NCI-H1694 treated with DMSO at 0.1 percent for 48 hours (cell line): ENCODE results near the gene NT5C2.

ENCODE experiments used
- DNase-seq: peaks from one replicate; lab custom pipeline; 2025; lab: John Stamatoyannopoulos, UW

Gene NT5C2

DNA sequence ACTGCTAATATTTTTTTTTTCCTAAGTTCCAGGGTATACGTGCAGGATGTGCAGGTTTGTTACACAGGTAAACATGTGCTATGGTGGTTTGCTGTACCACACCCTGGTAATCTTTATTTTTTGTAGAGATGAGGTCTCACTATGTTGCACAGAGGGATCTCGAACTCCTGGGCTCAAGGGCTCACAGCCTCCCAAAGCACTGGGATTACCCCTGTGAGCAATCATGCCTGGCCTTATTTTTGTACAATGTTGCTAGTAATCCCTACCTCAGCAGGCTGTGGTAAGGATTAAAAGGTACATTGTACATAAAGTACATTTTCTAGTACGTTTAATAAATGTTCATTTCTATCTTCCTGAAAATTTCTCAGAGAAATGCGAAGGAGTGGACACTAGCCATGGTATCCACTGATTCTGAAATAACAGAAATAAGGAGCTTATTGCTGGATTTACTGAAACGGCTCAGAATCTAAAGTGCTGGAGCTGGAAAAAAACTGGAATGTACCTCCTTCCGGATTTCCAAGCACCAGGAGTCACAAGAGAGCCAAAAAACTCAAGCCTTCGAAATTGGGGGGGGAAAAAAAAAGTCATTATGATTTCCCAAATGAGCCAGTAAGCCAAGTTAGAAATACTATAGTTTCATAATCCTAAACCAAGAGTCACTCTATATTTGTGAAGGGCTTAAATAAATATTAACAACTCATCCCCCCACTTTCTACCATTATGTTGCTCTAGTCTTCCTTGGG is 69.6 kb downstream of the NT5C2 start:
- DNase-seq = no peak

DNA sequence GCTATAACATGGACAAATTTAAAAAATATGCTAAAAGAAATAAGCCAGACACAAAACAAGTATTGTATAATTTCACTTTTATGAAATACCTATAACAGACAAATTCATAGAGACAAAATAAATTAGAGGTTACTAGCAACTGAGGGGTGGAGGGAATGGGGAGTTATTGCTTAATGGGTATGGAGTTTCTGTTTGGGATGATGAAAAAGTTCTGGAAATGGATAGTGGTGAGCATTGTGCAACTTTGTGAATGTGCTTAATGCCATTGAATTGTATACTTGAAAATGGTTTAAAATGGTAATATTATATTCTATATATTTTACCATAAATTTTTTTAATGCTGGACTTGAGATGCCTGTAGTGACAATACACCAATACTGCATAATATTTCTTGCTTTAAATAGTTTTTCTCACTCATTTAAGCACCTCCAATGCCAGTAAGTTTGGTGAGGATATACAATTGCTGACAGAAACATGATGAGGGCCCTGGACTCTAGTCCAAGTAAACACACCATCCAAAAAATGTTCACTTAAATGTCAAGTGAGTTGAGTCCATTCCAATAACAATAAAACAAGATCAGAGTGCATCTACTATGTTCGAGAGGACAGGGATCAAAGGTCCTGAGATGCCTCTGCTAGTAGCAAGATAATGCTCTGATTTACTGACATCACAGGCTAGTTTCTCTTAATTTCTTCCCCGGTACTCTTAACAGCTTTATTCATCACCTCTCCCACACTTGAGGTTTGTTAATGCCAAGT is 71.9 kb downstream of the NT5C2 start:
- no peak for DNase-seq

DNA sequence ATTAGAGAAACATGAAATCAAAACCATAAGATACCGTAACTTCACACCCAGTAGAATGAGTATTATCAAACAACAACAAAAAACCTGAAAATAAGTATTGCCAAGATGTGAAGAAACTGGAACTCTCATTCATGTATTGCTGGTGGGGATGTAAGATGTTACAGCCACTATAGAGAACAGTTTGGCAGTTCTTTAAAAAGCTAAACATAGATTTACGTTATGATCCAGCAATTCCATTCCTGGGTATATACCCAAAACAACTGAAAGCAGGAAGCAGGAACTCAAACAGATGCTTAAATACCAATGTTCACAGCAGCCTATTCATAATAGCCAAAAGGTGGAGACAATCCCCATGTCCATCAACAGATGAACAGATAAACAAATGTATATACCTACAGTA is 72.5 kb downstream of the NT5C2 start:
- no peak for DNase-seq

DNA sequence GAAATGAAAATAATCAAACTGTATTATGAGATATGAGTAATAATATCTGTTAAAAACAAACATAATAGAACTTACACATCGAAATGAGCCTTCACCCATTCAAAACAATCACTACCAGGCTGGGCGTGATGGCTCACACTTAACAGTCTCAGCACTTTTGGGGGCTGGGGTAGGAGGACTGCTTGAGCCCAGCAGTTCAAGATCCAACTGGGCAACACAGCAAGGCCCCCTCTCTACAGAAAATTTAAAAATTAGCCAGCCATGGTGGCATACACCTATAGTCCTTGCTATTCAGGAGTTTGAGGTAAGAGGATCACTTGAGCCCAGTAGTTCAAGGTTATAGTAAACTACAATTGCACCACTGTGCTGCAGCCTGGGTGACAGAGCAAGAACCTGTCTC is 75.8 kb downstream of the NT5C2 start:
- no peak for DNase-seq

DNA sequence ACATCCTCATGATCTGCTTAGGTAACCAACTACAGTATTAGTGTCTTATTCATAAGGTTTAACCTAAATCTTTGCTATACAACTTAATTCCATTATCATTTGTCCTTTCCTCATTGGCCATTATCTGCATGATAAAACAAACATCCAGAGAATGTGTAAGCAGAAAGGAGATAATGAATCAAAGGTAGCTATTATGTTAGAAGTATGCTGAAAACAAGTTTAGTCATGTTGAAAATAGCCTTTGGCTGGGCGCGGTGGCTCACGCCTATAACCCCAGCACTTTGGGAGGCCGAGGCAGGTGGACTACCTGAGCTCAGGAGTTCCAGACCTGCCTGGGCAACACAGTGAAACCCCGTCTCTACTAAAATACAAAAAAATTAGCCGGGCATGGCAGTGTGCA is 78.2 kb downstream of the NT5C2 start:
- no peak for DNase-seq

DNA sequence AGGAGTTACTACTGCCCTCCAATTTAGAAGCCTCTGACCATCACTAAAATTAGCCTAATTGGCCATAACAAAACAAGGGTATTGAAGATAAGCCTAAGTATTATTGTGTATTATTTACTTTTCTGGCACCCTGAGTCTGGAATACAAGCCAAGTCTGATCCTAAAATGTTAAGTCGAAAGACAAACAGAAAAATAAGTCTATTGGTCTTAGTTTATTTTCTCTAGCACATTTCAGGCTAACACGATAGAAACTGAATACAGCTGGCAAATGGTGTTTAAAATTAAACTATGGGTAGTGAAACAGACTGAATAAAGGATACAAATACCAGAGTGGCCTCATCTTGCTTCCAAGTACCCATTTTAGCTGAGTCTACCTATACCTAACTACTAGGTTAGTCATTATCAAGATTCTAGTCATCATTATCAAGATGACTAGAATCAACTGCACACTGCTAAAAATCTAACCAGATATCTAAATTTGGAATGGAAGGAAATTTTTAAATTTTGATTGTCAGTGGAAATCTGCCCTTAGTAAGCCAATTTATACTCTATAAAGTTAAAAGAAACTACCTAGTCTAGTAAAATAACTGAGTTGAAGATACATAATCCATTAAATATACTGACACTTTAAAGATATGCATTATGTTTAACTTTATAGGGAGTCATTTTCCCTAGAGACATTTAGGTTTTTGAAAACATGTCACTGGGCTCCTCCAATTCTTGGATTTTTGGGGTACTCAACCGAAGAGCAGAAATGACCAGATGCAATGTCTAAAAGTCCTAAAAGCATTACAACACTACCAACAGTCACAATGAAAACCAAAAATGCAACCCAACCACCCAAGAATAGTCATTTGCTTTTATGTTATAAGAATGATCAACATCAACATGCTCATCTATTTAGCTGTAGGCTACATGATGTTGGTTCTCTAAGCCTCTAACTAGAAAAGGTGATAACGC is 80.9 kb downstream of the NT5C2 start:
- DNase-seq = no peak

DNA sequence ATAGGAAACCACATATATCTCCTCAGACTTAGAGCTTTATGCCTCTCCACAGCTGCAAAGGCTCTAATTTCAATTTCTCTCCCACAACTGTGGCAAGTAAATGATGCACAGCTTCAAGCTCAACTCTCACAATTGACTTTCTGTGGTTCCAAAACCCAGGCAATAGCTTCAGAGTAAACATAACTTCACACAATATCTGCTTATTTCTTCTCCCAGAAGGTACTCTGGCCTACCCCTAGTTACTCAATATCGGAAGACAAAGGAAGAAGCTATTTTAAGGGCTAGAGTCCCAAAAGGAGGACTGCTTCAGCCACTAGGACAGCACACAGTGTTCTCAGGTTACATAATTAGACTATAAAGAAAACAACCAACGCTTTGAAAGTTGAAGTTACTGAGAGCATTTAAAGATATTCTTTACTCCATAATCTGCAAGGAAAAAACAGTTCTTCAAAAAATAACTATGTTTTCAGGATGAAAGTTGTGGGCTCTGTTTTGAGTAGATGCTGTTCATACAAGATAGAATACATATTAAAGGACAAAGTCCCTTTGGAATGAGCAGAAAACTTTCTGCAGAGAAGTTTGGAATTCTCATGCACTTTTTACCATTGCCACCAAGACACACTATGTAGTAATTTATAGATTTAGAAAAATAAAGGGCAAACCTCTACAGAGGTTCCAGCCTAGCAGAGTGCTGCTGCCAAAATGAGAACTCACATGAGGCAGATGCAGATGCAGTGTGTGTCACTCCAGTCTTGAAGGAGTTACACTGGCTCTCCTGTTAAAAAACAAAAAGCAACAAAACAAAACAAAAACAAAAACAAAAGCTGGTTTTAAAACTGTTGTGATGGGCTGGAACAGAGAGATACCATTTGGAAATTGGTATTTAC is 81.8 kb downstream of the NT5C2 start:
- no peak for DNase-seq

DNA sequence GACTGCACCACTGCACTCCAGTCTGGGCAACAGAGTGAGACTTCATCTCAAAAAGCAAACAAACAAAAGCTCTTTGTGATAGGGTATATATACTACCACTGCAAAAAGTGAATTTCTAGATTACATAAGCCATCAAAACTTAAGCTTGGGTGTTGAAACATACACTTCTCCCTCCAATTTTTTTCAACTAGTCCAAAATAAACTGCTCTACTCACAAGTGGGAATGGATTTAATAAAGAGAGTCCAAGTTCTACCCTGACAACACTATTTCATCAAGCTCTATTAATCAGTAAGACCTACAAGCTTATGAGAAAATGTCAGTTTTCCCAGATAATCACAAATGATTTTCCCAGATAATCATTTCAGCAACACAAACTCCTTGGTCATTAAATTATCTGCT is 82.7 kb downstream of the NT5C2 start:
- DNase-seq = no peak

DNA sequence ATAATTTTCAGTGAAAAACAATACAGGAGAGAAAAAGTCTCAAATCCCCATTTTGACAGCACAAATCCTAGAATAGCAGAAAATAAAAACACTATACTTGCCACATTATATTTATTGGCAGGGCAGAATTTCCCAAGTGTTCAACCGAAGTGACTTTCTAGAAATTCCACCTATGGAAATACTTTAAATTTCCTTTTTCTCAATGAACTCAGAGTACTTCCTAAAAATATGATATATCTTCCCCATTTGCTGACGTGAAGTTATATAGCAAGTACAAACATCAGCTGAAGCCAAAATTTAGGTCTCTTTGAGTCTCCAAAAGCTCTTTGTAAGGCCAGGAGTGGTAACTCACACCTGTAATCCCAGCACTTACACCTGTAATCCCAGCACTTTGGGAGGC is 83.3 kb downstream of the NT5C2 start:
- no peak for DNase-seq

DNA sequence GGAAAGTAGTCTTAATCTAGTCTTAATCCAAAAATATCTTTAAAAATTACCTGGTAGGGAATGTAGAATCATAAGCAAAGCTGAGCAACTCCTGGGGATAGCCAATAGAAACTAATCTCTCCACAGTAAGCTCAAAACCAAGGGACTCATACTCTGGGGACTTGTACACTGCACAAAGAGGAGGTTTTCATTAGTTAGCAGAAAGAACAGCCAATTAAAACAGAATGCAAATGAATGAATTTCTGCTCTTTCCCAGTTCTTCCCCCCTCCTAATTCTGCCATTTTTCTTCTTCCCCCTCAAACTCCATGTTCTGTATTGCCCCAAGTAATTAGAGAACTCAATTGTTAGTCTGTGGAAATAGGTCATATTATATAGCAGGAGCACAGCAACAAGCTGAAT is 86.5 kb downstream of the NT5C2 start:
- DNase-seq = no peak

DNA sequence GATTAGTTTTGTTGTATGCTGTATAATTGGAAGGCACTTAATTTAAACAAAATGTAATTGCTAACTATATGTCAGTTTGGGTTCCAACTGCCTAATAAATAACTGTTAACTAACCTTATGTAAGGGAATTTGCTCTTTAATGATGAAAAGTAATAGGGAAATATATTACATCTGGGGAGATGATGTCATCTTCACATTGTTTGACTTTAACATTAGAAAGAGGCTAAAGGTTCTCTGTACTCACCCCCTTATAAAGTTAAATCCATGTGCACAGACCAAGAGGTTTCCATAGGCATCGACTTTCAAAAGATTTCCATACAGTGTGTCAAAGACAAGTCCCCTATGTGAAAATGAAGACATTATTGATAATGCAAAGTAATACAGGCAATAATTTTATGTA is 87.6 kb downstream of the NT5C2 start:
- DNase-seq = no peak

DNA sequence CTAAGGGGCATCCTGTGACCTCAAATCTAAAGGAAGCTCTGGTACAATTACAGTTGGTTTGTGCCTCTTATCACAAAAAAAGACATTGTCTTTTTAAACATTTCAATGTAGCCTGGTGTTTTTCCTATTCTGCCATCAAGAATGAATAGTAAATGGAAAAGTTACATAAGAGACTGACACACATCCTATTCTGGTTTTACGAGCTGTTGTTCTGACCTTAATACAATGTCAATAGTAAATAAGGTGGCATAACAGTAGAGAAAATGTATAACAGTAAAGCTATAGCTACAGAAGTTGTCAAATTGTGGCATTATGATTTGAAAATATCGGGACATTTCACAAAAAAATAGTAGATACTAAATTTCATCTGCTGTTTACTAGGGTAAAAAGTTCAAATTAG is 88.4 kb downstream of the NT5C2 start:
- DNase-seq = no peak

DNA sequence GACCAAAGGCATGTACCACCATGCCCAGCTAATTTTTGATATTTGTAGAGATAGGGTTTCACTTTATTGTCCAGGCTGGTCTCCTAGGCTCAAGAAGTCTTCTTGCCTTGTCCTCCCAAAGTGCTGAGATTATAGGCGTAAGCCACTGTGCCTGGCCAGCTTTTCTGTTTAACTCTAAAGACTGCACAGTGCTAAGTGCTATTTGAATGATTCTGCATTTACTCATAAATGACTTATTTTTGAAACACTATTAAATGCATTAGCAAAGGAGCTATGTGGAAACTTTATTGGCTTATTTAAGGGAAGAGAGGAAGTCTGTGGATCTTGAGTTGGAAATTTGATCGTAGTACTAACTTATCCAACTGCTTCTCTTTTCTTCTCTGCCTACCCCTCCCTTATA is 89.1 kb downstream of the NT5C2 start:
- DNase-seq = no peak

DNA sequence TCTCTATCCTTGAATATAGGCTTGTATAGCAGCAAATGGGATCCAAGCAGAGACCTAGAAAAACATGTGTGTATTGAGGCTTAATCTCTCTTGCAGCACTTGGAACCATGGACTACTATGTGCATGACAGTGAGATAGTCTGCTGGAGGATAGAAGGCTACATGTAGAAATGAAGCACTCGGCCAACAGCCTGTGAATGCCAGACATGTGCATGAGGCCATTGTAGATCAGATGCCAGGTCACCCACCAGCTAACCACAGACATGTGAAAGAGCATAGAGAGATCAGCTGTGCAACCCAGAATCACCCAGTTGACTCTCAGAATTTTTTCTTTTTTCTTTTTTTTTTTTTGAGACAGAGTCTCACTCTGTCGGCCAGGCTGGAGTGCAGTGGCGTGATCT is 90.9 kb downstream of the NT5C2 start:
- no peak for DNase-seq

DNA sequence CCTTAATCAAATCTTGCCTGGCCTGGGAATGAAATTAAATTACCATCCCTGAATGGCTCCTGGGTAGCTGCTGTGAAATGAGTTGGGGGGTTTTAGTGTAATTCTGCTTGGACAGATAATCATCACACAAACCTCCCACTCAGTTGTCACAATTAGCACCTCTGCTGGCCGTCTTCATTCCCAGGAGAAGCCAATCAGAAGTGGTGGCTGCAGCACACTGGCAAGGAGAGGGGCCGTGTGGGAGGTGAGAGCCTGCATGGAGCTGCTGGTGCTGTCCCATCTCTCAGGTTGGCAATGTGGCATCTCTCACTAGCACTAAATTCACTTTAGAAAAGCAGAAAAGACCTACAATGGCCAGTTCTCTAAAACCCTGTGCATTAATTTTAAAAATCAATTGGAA is 92.5 kb downstream of the NT5C2 start:
- no peak for DNase-seq

DNA sequence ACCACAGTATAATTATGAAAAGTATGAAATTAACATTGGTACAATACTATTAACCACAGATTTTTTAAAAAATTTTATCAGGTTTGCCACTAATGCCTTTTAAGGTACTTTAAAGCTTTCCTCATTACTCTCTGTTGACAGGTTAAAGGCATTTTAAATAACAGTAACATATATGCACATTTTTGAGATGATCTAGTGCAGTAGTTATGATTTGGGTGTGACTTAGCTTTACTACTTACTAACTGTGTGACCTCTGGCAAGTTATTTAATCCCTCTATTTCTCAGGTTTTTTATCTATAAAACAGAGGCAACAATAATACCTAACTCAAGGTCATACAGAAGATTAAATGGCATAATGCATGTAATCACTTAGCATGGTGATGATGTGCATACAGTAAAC is 94.8 kb downstream of the NT5C2 start:
- DNase-seq = no peak

DNA sequence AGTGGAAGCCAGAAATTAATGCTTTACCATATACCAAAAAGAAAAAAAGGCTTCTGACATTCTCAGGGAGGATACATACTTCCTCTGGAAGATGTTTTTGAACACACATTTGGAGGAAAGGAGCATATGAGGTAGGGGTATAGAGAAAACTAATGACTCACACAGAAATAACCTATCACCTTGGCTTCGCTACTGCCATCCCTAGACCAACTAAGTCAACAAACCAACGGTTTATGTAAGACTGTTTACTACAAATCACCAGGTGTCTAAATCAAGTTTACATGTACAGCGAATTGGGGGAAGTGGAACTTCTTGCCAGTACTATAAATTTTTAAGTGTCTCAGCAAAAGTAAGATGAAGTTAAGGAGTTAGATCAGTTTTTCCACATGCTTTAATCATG is 96.9 kb downstream of the NT5C2 start:
- no peak for DNase-seq

DNA sequence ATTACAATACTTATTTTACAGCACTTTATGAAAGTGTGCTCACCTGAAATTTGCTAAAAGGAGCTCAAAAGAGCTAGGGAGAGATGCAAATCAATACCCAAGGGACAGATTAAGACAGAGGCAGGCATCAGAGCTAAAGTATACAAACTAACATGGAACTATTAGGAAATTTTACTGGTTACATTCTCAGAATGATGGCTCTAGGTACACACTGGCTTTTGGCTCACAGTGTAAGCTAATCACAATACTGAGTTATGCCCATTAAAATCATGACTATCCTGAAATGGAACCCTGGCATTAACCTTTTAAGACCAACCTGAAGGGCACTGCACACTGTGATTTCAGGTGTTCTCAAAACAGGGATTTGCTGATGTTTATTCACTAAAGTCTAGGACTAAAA is 98.1 kb downstream of the NT5C2 start:
- DNase-seq = no peak

DNA sequence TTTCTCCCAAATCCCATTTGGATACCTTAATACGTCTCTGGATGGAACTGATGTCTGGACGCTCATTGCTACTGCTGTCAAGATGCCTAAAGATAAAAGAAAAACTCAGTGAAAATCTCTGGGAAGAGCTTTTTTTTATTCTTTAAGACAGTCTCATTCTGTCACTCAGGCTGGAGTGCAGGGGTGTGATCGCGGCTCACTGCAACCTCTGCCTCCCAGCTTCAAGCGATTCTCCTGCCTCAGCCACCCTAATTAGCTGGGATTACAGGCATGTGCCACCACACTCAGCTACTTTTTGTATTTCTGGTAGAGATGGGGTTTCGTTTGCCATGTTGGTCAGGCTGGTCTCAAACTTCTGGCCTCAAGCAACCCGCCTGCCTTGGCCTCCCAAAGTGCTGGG is 102.2 kb downstream of the NT5C2 start:
- no peak for DNase-seq

DNA sequence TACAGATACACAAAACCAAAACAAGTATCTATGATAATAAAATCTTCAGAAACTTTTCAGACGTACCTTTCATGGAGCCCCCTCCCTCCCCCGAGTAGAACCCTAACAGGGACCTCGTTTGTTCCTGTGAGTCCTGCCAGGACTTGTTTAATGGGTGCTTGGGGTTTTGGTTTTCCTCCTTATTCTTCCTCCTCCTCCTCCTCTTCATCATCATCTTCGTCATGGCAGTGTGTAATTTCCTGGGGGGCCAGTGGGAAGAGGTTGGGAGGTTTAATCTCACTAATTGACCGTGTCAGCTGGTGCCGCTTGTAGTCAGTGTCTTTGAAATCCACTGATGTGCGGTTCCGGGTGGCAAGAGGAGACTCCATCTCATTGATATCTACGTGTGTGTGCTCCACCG is 103.6 kb downstream of the NT5C2 start:
- no peak for DNase-seq

DNA sequence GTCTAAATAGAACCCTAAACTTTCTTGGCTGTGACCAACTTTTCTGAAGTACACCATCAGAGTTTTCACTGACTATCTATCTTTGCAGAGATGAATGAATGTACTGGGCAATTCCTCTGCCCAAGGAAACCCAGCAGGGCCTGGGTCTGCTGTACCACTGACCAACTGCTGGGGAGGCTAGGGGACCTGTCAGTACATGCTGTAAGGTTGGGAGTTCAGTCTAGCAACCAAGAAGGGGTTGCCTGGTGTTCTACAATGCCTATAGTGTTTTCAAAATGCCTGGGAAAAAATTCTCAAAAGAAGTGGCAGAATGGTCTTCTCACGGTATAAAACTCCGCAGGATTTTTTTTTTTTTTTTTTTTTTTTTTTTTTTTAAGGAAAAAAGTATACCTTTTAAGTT is 106.3 kb downstream of the NT5C2 start:
- DNase-seq = no peak

DNA sequence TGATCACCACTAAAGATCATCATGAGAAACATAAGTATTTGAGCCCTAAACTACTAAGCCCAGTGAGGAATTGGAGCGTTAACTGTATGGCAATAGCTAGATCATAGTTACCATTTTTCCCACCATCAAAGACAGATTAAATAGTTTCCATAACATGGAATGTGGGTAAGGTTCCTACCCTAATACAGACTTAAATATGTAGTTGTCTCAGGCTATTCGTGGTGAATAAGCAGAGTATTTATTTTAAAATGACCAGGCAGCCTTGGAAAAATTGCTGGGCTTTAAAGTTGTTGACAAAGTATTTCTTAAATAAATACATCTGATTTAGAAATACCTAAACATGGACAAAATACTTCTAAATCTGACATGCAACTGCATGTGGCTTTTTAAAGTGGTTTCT is 106.8 kb downstream of the NT5C2 start:
- no peak for DNase-seq
